ENCODE results near the gene PRIMPOL.
"Not testable (repeated sequence)": the region's sequence is repeated elsewhere in the genome, so short reads cannot be mapped to it uniquely, and the experiment has no call there.

Gene PRIMPOL

GRCh38 chr4:184649026-184649970 lies at the start of gene PRIMPOL, which contains the start of gene CASP3:
TSS of gene PRIMPOL (plus strand) at chr4:184649738. CDS start at chr4:184657141, 7,403 bp downstream.
TSS of gene CASP3 (minus strand) at chr4:184649447. CDS start at chr4:184638453, 10,994 bp downstream.
- peak; percentile 97 for DNase-seq (ENCODE audit: low read depth)

- not testable (repeated sequence) for DNase-seq (ENCODE audit: low read depth)
Observed at GRCh38 chr4:184600982-184601381, 48.6 kb upstream of the PRIMPOL start.

- not testable (repeated sequence) for DNase-seq (ENCODE audit: low read depth)
Observed at GRCh38 chr4:184602857-184603256, 46.7 kb upstream of the PRIMPOL start.

GRCh38 chr4:184607429-184607828 lies 42.1 kb upstream of the PRIMPOL start:
- not testable (repeated sequence) for DNase-seq (ENCODE audit: low read depth)

GRCh38 chr4:184612074-184612473 lies 37.5 kb upstream of the PRIMPOL start:
- DNase-seq (ENCODE audit: low read depth): no peak

- DNase-seq (ENCODE audit: low read depth): no peak
Observed at GRCh38 chr4:184613405-184613804, 36.1 kb upstream of the PRIMPOL start.

- no peak for DNase-seq (ENCODE audit: low read depth)
Observed at GRCh38 chr4:184614509-184614908, 35.0 kb upstream of the PRIMPOL start.

- DNase-seq (ENCODE audit: low read depth): not testable (repeated sequence)
Observed at GRCh38 chr4:184616168-184616567, 33.4 kb upstream of the PRIMPOL start.

GRCh38 chr4:184616633-184617551 lies 32.6 kb upstream of the PRIMPOL start:
- no peak for DNase-seq (ENCODE audit: low read depth)

GRCh38 chr4:184617600-184618196 lies 31.8 kb upstream of the PRIMPOL start:
- no peak for DNase-seq (ENCODE audit: low read depth)

GRCh38 chr4:184620212-184620867 lies 29.2 kb upstream of the PRIMPOL start:
- DNase-seq (ENCODE audit: low read depth): no peak

- DNase-seq (ENCODE audit: low read depth): no peak
Observed at GRCh38 chr4:184621518-184621917, 28.0 kb upstream of the PRIMPOL start.

- DNase-seq (ENCODE audit: low read depth): not testable (repeated sequence)
Observed at GRCh38 chr4:184624504-184624903, 25.0 kb upstream of the PRIMPOL start.

GRCh38 chr4:184624972-184625554 lies 24.5 kb upstream of the PRIMPOL start:
- DNase-seq (ENCODE audit: low read depth): no peak

- not testable (repeated sequence) for DNase-seq (ENCODE audit: low read depth)
Observed at GRCh38 chr4:184625783-184626596, 23.5 kb upstream of the PRIMPOL start.

GRCh38 chr4:184628103-184628502 lies 21.4 kb upstream of the PRIMPOL start:
- no peak for DNase-seq (ENCODE audit: low read depth)

GRCh38 chr4:184632842-184633241 lies 16.7 kb upstream of the PRIMPOL start:
- no peak for DNase-seq (ENCODE audit: low read depth)

- no peak for DNase-seq (ENCODE audit: low read depth)
Observed at GRCh38 chr4:184635381-184635780, 14.2 kb upstream of the PRIMPOL start.

- DNase-seq (ENCODE audit: low read depth): no peak
Observed at GRCh38 chr4:184636144-184636543, 13.4 kb upstream of the PRIMPOL start.

GRCh38 chr4:184636897-184637296 lies 12.6 kb upstream of the PRIMPOL start:
- DNase-seq (ENCODE audit: low read depth): no peak

Data from EH (cell line).